Body of pancreas (tissue), 4 donors: ENCODE results near the gene RDH13. TPM values are rescaled to one million over a fixed set of nuclear protein-coding genes. Genes with fewer than 3 reads are reported as not detected.
A peak's percentile ranks its signal among the peaks of the same experiment; 100 is the strongest.

Source experiments
- ATAC-seq: fragments of 150-250 bp; one replicate; pipeline ENCODE4 v1.9.1; 2016
- DNase-seq, 4 donors: peaks; one replicate each; pipeline ENCODE4 v3.0.0-alpha.2; 2019
- H3K27ac ChIP-seq, 4 donors: fragments of 200-600 bp; sonication (generic); 1 replicate in 3 of 4; 2 replicates in 1 of 4; pipeline versions ENCODE4 v1.5.1 to v1.6.1; 2016 to 2019; ENCODE audit warnings: mild to moderate bottlenecking in 1 of 4, mixed read lengths in 1 of 4, moderate library complexity in 1 of 4
- H3K27me3 ChIP-seq, 2 donors: fragments of 200-600 bp; sonication (generic); one replicate each; pipeline ENCODE4 v1.6.0; 2016; ENCODE audit warnings: mild to moderate bottlenecking in 1 of 2
- H3K36me3 ChIP-seq, 2 donors: fragments of 200-600 bp; sonication (generic); replicated peaks in 1 of 2; 2 replicates each; pipeline ENCODE4 v1.5.1; 2016; ENCODE audit warnings: low read depth in 2 of 2; ENCODE audit not compliant: insufficient read depth in 1 of 2
- H3K4me1 ChIP-seq: fragments of 200-600 bp; sonication (generic); one replicate; pipeline ENCODE4 v1.6.0; 2016
- H3K4me3 ChIP-seq, 2 donors: fragments of 200-600 bp; sonication (generic); 1 replicate in 1 of 2; 2 replicates in 1 of 2; pipeline ENCODE4 v1.5.1; 2016 to 2019
- H3K9me3 ChIP-seq, 3 donors: fragments of 200-600 bp; sonication (generic); 1 replicate in 2 of 3; 2 replicates in 1 of 3; pipeline ENCODE4 v1.5.1; 2016
- POLR2A ChIP-seq, 3 donors: fragments of 450-650 bp; IDR thresholded peaks; one replicate each; pipeline ENCODE4 v1.6.1; 2016; ENCODE audit warnings: antibody characterized with exemption in 3 of 3, mild to moderate bottlenecking in 2 of 3
- WGBS, 2 donors: methylation state at CpG; one replicate each; pipeline ENCODE4 v1.1.5; 2017; 5-methylcytosine and 5-hydroxymethylcytosine counted together
- intact Hi-C: fragments of 100-400 bp; cut with DNase I; formaldehyde crosslinking; loops from one replicate; pipeline ENCODE4 v1.15.1; 2023
- total RNA-seq, 2 donors: library from RNA; depleted of rRNA; stranded (reverse); fragments of >200 nt; gene quantifications; one replicate each; pipeline ENCODE4 v1.1.0, GENCODE V29; 2016
- TF ChIP-seq, protein P1 (sequence below), 7 experiments: fragments of 450-650 bp in 4 of 7; fragments of 200-600 bp in 3 of 7; sonication (generic) in 3 of 7; IDR thresholded peaks; one replicate each; pipeline ENCODE4 v1.5.1; 2016 to 2019; ENCODE audit warnings: antibody characterized with exemption in 7 of 7

RDH13 gene
- total RNA-seq, 2 donors from 2014 or later = 18.4 to 20.4 TPM

DNA sequence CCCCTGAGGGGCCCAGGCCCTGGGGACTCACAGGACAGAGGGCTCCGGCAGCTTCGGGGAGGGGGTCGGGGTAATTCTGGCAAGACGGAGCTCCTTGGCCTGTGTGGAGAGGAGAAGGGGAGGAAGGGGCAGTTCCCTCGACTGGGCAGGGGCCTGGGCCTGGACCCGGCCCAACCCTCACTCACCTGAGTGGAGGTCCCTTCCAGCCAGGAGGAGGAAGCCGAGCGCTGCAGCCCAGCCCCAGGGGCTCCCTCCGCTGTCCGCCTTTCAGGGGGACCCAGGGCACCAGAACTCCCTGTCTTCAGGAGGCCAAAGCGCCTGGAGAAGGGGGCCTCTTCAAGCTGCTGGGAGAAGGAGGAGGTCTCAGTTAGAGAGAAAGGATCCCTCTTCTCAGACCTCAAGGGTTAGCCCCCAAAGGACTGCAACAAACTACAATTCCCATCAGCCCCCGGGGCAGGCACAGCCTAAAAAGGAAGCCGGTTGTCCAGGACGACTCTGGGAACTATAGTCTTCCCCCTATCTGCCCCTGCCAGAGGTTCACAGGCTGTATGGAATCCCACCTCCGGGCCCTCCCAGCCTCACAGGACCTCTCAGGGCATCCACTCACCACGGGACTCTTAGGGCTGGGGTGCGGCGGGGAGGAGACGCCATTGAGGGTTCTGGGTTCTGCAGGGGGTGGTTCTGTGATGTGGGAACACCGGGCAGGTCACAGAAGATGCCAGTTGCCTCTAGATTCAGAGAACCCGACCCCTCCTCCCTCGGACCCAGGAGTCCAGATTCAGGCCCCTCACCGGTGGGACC, 32.5 kb upstream of the RDH13 start:
- TF ChIP-seq, protein P1, sequence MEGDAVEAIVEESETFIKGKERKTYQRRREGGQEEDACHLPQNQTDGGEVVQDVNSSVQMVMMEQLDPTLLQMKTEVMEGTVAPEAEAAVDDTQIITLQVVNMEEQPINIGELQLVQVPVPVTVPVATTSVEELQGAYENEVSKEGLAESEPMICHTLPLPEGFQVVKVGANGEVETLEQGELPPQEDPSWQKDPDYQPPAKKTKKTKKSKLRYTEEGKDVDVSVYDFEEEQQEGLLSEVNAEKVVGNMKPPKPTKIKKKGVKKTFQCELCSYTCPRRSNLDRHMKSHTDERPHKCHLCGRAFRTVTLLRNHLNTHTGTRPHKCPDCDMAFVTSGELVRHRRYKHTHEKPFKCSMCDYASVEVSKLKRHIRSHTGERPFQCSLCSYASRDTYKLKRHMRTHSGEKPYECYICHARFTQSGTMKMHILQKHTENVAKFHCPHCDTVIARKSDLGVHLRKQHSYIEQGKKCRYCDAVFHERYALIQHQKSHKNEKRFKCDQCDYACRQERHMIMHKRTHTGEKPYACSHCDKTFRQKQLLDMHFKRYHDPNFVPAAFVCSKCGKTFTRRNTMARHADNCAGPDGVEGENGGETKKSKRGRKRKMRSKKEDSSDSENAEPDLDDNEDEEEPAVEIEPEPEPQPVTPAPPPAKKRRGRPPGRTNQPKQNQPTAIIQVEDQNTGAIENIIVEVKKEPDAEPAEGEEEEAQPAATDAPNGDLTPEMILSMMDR (IDR thresholded peaks at IDR 0.05) = no peak
- TF ChIP-seq POLR2A (IDR thresholded peaks at IDR 0.05) = no peak
- H3K27ac ChIP-seq = no peak overlapping the region
- intact Hi-C loops = no loop called here
- H3K36me3 ChIP-seq = peaks cover 6 to 8% of the 10 kb centered on the region in 2 donors
- DNase-seq = no peak
- WGBS, 2 donors = 86 to 93% methylated on average over 3 to 20 of the region's 23 CpGs
- no peaks in the 10 kb centered on the region for H3K9me3 ChIP-seq
- no peaks in the 10 kb centered on the region for H3K4me1 ChIP-seq
- no peak overlapping the region for H3K4me3 ChIP-seq
- no peak for ATAC-seq
- no peaks in the 10 kb centered on the region for H3K27me3 ChIP-seq

DNA sequence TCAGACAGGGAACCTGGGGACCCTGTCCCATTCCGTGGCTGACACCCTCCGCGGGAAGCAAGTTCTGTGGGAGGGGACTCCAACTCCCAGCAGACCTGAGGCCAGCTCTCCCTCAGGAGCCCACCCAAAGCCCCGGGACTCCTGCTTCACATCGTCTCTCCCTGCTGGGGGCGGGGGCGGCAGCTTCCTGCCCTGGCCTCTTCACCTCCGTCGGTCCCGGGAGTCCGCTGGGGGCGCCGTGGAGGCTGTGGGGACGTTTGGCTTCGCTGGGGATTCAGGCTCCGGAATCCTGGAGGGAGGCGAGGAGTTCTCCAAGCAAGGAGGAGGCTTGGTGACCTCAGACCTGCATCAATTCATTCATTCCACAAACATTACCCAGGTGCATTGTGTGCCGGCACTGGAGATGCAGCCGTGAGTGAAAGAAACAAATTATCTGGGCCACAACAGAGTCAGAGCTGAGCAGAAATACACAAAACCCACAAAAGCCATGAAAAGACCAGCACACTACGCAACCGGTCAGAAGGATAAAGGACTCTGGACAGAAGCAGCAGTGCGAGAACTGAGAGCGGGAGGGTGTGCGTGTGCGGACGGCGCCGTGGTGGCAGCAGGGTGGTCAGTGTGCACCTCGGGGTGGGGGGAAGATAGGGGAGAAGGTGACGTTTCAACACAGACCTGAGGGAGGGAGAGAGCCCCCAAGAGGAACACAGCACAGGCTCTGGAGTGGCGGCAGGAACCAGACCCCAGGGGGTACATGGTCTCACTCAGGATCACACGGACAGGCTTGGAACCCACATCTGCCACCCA, 31.7 kb upstream of the RDH13 start:
- Histone ChIP-seq H3K36me3 (peaks cover 6 to 8% of the 10 kb centered on the region in 2 donors), H3K27me3 (no peaks in the 10 kb centered on the region), H3K27ac (no peak overlapping the region), H3K4me1 (no peaks in the 10 kb centered on the region), H3K9me3 (no peaks in the 10 kb centered on the region), H3K4me3 (no peak overlapping the region)
- ATAC-seq = no peak
- no peak for TF ChIP-seq POLR2A (IDR thresholded peaks at IDR 0.05)
- TF ChIP-seq, protein P1 (IDR thresholded peaks at IDR 0.05) = no peak
- intact Hi-C loops = no loop called here
- peak in 1 of 4 donors; percentile 8 for DNase-seq
- 86 to 94% methylated on average over 26 to 32 of the region's 32 CpGs for WGBS, 2 donors

DNA sequence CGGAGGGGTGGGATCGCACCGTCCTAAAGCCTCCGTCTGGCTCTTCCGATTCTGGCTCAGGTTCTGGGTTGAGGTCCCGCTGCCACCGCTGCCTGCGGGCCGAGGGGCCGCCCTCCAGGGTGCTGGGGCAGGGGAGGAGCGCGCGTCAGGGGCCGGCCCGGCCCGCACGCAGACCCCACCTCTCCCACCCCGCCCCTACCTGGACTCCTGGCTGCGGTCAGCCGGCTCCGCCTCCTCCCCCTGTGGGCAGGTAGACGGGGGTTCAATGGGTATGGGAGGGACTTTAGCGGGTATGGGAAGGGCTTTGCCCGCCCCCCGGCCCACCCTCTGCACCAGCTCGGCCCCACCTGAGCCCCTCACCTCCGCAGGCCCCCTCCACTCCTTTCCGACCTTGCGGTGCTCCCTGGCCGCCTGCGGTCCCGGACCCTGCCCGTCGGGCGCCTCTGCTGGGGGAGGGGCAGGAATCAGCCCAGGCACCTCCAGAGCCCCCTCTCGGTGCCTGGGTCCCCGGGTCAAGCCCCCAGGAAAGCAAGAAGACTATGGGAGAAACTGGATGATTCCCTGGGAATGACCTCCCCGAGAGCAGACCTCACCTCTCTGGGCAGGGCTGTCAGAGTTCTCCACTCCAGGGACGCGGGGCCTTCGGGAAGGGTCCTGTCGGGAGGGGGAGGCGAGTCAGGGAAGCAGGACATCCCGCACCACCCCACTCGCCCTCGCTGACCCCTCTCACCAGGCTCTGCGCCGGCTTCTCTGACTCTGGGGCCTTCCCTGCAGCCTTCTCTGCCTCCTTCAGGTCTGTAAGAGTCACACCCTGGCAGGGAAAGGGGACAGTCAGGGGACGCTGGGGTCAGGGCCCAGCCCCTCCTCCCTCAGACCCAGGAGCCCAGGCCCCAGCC, 29.7 kb upstream of the RDH13 start:
- ATAC-seq = no peak

DNA sequence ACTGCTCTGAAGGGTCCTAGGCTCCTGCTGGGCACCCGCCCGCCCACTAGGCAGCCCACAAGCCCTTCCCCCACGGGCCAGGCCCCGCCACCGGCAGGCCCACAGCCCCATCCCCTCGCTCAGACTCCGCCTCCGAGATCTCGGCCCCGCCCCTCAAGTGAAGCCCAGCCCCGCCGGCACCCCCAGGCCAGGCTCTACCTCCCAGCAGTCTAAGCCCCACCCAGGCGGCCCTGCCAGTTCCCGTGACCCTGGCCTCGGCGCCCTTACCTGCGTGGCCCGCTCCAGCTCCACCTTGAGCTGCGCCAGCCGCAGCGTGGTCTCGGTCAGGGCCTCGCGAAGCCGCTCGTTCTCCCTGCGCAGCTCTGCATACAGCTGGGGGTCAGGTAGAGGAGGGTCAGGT, 29.0 kb upstream of the RDH13 start:
- Histone ChIP-seq H3K27ac (no peak overlapping the region), H3K9me3 (no peaks in the 10 kb centered on the region), H3K27me3 (no peaks in the 10 kb centered on the region), H3K4me3 (no peak overlapping the region), H3K36me3 (peaks cover 6 to 8% of the 10 kb centered on the region in 2 donors), H3K4me1 (peaks cover 16% of the 10 kb centered on the region)
- peak in 1 of 4 donors; percentile 12 for DNase-seq
- TF ChIP-seq, protein P1 (IDR thresholded peaks at IDR 0.05) = no peak
- no peak for TF ChIP-seq POLR2A (IDR thresholded peaks at IDR 0.05)
- WGBS, 2 donors = 84 to 90% methylated on average over 7 to 15 of the region's 27 CpGs
- intact Hi-C loops = no loop called here
- ATAC-seq = no peak

More for the DNA sequence above, 29.7 kb upstream of the RDH13 start:
- 91 to 94% methylated on average over 26 to 33 of the region's 49 CpGs for WGBS, 2 donors
- Histone ChIP-seq H3K4me1 (peaks cover 9% of the 10 kb centered on the region), H3K4me3 (no peak overlapping the region), H3K27me3 (no peaks in the 10 kb centered on the region), H3K9me3 (no peaks in the 10 kb centered on the region), H3K27ac (no peak overlapping the region), H3K36me3 (peaks cover 6 to 8% of the 10 kb centered on the region in 2 donors)
- intact Hi-C loops = no loop called here
- DNase-seq = peak in 1 of 4 donors; percentile 8
- no peak for TF ChIP-seq POLR2A (IDR thresholded peaks at IDR 0.05)
- TF ChIP-seq, protein P1 (IDR thresholded peaks at IDR 0.05) = no peak
